Activated CD4-positive, CD25-positive, alpha-beta regulatory T cell treated with anti-CD3 and anti-CD28 coated beads, Interleukin-2, amount 50 U/mL, for 16 hours (primary cell): ENCODE results near the gene CXorf38.

Source experiments
- DNase-seq: peaks from one replicate; pipeline ENCODE4 v3.0.0-alpha.2; 2020; ENCODE audit warnings: low read depth, low spot score

The CXorf38 gene

GRCh38 chrX:40647307-40648197 is at the start of gene CXorf38:
Gene CXorf38, minus strand, starts transcription at chrX:40647561. Its CDS starts 41 bp downstream, at chrX:40647520.
- DNase-seq: peak; percentile 82

DNA sequence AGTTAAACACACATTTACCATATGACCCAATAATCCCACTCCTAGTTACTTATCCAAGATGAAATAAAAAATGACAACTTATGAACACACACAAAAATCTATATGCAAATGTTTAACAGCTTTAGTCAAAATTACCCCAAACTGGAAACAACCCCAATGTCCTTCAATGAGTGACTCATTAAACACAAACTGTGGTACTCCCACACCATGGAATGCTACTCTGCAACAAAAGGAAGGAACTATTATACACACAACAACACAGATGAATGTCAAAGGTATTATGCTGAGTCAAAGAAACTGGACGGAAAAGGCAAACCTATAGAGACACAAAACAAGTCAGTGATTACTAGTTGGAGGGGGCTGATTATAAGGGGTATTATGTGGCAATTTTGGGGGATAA is 47.4 kb upstream of the CXorf38 start:
- DNase-seq: no peak

DNA sequence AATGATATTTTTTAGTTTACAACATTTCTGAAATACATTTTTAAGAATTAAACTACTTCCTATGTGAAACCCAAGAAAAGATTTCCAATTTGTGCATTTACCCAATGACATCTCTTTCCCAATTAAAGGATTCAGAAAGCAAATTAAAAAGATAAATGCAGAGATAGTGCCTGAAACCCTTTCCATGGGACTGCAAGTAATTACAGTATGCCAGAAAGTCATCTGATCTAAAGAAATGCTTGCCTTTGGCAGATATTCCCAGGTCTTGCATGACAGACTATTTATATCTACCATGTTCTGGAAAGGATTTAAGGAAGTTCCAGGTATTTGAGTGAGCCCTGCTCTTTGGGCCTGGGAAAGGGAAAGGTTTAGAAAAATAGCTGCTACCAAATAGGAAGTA is 41.6 kb upstream of the CXorf38 start:
- DNase-seq: no peak

DNA sequence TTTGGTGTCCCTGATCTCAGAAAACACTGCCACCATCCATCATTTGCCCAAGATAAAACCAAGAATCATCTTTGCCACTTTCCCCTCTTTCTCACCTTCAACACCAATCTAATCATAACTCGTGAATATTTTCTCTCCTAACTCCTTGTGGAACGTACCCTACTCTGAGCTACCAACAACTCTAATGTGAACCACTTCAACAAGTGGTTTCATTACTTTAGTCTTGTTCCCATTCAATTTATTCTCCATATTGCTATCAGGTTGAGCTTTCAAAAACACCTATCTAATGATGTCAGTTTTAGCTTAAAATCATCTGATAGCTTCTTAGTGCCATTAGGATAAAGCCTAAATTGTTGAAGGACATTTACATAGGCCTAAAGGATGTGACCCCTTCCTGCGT is 39.8 kb upstream of the CXorf38 start:
- no peak for DNase-seq

- DNase-seq: no peak
Measured at GRCh38 chrX:40685362-40685918, 38.1 kb upstream of the CXorf38 start.

DNA sequence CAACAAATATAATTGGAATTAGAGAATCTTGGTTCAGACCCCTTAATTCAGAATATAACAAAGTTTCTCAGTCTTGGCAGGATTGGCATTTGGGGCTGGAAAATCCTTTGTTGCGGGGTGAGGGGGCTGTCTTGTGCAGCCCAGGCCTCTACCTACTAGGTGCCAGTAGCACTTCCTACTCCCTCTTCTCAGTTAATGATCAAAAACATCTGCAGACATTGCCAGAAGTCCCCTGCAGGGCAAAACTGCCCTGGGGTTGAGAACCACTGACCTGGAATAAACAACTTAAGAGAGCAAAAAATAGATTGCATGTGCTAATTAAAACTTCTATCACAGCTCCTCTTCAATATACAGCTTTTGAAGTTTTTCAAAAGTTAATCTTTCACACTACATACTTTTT is 36.7 kb upstream of the CXorf38 start:
- DNase-seq: no peak

DNA sequence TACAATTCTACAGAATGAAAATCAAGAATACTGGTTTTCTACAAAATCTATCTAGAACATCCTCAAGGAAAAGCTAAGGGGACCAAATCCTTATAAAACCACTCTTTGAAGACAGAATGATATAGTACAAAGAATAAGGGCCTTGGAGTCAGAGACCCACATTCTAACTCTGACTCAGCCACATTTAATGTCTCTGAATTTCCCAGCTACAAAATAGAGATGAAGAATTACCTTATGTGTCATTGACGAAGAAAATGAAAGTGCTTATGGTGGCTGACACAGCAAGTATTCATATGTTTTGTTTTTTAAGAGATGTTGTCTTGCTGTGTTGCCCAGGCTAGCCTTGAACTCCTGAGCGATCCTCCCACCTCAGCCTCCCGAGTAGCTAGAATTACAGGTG is 35.9 kb upstream of the CXorf38 start:
- no peak for DNase-seq

- DNase-seq: no peak
Measured at GRCh38 chrX:40671126-40671525, 23.8 kb upstream of the CXorf38 start.

DNA sequence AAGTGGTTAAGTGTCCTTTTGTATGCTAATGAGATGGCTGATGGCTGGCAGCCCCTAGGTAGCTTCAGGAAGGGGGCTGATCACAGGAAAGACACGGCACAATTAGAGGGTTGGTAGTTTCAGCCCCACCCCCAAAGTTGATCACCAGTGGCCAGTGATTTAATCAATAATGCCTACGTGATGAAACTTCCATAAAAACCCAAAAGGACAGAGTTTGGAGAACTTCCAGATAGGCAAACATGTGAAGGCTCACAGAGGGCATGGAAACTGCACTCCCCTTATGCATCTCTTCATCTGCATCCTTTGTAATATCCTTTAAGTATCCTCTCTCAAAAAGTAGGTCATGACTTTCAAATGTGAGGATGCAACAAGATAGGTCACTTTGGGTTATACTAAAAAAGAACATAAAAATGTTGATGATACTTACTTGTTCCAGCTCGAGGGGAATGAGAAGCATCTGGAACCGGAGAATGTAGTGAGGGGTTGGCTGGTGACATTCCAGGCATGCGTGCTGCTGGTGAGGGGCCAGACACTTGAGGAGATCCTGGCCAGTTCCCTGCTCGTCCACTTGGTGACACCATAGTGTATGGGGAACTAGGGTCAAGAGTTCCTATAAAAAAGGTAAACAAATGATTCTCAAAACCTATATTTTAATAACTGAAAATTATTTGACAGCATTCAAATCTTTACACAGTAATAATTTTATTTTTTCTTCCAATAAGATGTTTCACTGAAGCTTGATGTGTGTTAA is 16.7 kb upstream of the CXorf38 start:
- no peak for DNase-seq

- DNase-seq: no peak
Measured at GRCh38 chrX:40663078-40663740, 15.8 kb upstream of the CXorf38 start.

DNA sequence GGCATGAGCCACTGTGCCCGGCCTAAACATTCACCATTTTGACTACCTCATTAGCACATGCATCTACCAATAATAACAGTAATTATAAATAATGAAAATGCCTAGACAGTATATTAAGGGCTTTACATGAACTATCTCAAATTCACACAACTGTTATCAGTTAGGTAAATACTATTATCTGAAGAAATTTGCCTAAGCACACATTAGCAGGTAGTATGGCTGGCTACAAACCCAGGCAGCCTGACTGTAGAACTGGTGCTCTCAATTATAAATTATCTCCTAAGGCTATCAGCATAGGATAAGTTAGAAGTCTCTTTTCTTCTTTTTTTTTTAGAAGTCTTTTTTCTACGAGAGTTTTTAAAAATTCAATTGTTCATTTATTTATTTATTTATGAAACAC is 14.1 kb upstream of the CXorf38 start:
- no peak for DNase-seq

- no peak for DNase-seq
Measured at GRCh38 chrX:40660381-40660780, 13.0 kb upstream of the CXorf38 start.

DNA sequence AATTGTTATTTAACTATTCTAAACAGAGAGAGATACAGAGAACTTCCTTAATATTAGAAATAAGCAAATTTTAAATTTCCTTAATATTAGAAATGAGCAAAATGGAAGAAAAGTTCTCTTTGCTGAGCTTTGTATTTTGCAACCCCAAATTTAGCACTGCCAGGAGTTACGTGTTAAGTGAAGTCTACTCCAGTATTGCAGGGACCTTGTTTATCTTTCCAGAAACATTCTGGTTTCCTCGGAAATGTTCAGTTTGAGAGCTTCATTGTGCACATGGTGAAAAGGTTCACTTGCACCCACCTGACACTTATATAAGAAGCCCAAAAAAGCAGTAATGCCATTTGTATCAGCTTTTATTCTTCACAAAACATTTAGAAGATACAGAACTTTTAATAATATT is 6.2 kb upstream of the CXorf38 start:
- no peak for DNase-seq

- DNase-seq: no peak
Measured at GRCh38 chrX:40652664-40653063, 5.3 kb upstream of the CXorf38 start.

DNA sequence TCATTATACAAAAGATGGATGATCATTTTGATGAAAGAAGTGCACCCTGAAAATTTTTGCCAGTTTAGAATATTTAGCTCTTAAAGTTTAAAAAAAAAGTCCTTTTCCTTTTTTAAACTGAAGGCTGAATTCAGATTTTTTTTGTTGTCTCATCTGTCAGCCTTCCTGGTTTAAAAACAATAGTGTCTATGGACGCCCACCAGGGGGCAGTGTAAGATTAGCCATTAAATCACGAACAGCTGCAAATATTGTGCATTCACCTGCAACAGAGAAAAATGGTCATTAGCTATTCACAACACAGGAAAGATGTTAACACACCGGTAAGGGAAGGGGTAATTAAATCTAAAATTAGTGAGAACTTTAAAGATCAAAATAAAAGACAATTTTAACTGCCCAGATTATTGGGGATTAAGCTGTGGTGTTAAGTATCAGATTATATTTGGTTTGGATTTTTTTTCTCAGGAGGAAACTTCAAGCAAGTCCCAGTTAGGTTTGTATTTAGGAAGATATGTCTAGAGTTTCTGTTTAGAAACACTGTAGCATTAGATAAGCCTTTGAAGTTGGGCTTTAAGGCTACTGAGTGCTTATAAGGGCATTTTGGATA is 4.4 kb upstream of the CXorf38 start:
- peak; percentile 56 for DNase-seq

DNA sequence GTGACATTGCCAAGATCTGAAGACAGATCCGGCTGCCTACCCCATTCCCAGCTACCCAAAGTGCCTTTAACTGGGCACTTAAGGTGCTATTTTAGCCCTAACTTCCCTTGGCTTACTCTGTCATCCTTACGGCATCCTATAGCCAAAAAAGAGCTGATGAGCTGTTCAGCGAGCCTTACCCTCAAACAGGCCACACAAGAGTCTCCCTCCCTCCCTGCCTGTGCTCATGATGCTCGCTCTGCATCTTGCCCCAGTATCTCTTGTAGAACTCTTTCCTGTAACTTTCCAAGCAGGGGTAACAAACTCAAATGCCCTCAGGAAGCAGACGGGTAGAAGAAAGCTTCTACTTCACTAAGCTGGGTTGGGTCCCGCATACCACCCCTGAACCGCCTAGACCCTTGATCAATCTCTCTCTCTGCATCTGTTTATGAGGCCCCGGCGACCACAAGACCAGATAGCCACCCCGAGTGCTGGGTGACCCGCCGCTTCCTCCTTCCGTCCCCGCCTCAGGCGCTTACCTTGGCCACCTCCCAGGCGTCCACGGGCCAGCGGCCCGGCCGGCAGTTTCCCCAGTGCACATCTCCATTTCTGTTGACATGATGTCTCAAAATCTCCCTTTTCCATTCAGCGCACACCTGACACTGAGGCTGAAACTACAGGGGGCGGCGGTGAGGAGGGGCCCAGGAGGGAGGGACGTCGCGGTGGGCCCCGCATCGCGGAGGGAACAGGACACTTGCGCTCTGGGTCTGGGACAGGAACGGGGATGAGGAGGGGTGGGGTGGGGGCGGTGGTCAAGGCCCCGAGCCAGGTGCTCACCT is 663 bp downstream of the CXorf38 start:
- no peak for DNase-seq

DNA sequence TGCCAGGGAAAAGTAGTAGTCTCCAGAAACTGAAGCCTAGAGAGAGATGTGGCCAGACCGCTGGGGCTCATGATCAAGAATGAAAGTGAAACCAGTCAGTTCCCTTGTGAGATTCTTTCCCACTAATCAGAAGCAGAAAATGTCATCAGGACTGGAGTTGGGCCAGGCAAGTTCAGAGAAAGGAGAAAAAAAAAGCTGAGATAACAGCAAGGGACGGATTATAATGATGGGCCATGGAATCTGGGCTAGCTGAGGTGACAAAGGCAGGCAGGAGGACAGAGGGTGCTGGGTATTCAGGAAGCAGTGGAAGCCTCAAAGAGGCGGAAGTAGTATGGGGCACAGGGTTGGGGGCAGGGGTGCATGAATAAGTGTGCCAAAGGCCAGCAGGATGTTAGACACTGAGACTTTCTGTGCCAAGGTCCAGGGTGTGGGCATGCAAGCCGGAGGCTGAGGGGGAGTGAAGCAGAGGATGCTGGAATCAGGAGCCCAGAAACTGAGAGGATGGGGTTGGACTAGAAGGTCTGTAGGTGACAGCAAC is 2.5 kb downstream of the CXorf38 start:
- DNase-seq: no peak

DNA sequence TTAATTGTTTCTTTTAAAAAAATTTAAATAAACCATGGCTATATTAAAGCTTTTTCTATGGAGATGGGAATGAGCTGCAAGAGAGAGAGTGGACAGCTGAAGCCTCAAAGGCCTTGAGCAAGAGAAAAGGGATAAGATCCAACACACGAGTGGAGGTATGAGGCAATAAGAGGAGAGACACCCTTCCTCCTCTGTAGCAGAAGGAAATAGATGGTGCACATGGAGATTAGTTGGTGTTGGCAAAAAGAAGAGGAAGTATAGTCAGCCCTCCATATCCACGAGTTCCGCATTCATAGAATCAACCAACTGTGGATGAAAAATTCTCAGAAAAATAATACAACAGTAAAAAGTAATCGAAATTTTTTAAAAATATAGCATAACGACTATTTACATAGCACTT is 3.2 kb downstream of the CXorf38 start:
- DNase-seq: no peak

- no peak for DNase-seq
Measured at GRCh38 chrX:40637687-40638086, 9.7 kb downstream of the CXorf38 start.

GRCh38 chrX:40632199-40632598 is 15.2 kb downstream of the CXorf38 start:
- no peak for DNase-seq

- no peak for DNase-seq
Measured at GRCh38 chrX:40628506-40628905, 18.9 kb downstream of the CXorf38 start.
